Measurements from ENCODE around the gene MSX1. TPM values are rescaled to one million over a fixed set of nuclear protein-coding genes. Genes with fewer than 3 reads are reported as not detected.

MSX1 gene
- total and polyA plus RNA-seq, 2 of the 8 experiments (the other 6 are each of a cell fraction or from before 2014, with no cell fraction given), result 0.47 TPM; not detected in 1

GRCh38 chr4:4889781-4890180 is 30.3 kb downstream of the MSX1 start (continued):
- TF ChIP-seq CHD7 (IDR thresholded peaks at IDR 0.05; ENCODE audit: insufficient replicate concordance, low read length), result no peak
